Measurements from ENCODE around the gene AARS2. TPM values are rescaled to one million over a fixed set of nuclear protein-coding genes. Genes with fewer than 3 reads are reported as not detected.

AARS2 gene
- total and polyA plus RNA-seq, 10 of the 15 experiments (the other 5 are each of a cell fraction or from before 2014, with no cell fraction given): 0.71 to 18.3 (median 12.7) TPM

GRCh38 chr6:44305200-44305725 is 7.9 kb downstream of the AARS2 start:
- DNase-seq (ENCODE audit: low read depth, low spot score): no peak
- no peak overlapping the region for H3K4me3 ChIP-seq
- peaks cover 12 to 34% of the 10 kb centered on the region in 2 experiments for H3K36me3 ChIP-seq (ENCODE audit: control insufficient read depth in 2 of 2, insufficient read depth in 2 of 2, low read length in 1 of 2)
- no peak for ATAC-seq
- ChIA-PET CTCF (interaction anchor here (0.7 to 7.4 kb wide), 21 partner anchors 8 to 212 kb away, joined by 3 to 87 read pairs (median 4); partner anchors contain the start of genes AARS2, CDC5L, NFKBIE and TMEM151B), SMC1A (ENCODE audit: uncharacterized antibody, unreplicated experiment) (interaction anchor here (0.8 to 3.0 kb wide), 4 partner anchors 31 to 86 kb away, joined by 3 to 22 read pairs (median 4); no protein-coding TSS in a partner anchor), POLR2A (interaction anchor here (0.8 to 1.2 kb wide), 3 partner anchors 9 to 41 kb away, joined by 3 read pairs; no protein-coding TSS in a partner anchor), RAD21 (ENCODE audit: unreplicated experiment) (interaction anchor here (1.0 to 2.8 kb wide), 4 partner anchors 35 to 209 kb away, joined by 3 to 22 read pairs (median 4); partner anchors contain the start of gene TMEM151B)
- TF ChIP-seq CEBPZ (IDR thresholded peaks at IDR 0.05; ENCODE audit: low read depth, low read length) (no peak), ZNF274 (IDR thresholded peaks at IDR 0.05; ENCODE audit: insufficient read depth, insufficient read length) (no peak), PAX8 (IDR thresholded peaks at IDR 0.05) (no peak), RB1 (IDR thresholded peaks at IDR 0.05; ENCODE audit: borderline replicate concordance) (no peak), FOS (IDR thresholded peaks at IDR 0.05; ENCODE audit: borderline replicate concordance, extremely low read depth, insufficient read length) (no peak), ZZZ3 (IDR thresholded peaks at IDR 0.05; ENCODE audit: control insufficient read depth, insufficient read length, low read depth) (no peak), KLF5 (IDR thresholded peaks at IDR 0.05; ENCODE audit: partially characterized antibody) (no peak), NR2C1 (IDR thresholded peaks at IDR 0.05) (no peak), E4F1 (IDR thresholded peaks at IDR 0.05; ENCODE audit: borderline replicate concordance, partially characterized antibody) (no peak), NR2F1 (conservative IDR thresholded peaks at IDR 0.05) (no peak), SMAD5 (IDR thresholded peaks at IDR 0.05; ENCODE audit: low read depth) (no peak)
- TF ChIP-seq, protein P1, sequence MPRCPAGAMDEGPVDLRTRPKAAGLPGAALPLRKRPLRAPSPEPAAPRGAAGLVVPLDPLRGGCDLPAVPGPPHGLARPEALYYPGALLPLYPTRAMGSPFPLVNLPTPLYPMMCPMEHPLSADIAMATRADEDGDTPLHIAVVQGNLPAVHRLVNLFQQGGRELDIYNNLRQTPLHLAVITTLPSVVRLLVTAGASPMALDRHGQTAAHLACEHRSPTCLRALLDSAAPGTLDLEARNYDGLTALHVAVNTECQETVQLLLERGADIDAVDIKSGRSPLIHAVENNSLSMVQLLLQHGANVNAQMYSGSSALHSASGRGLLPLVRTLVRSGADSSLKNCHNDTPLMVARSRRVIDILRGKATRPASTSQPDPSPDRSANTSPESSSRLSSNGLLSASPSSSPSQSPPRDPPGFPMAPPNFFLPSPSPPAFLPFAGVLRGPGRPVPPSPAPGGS (IDR thresholded peaks at IDR 0.05; ENCODE audit: borderline replicate concordance, insufficient read depth, low read depth, low read length, poor library complexity, severe bottlenecking): no peak
- H3K27ac ChIP-seq (ENCODE audit: control insufficient read depth, insufficient read depth): no peak overlapping the region
- no peaks in the 10 kb centered on the region for H3K27me3 ChIP-seq (replicated peaks in 1 of 2; ENCODE audit: control insufficient read depth in 2 of 2, insufficient read depth in 2 of 2, low read length in 1 of 2)
- no peak overlapping the region for H3K9ac ChIP-seq (ENCODE audit: control insufficient read depth, insufficient read depth, low read length)
- intact Hi-C loops (cut with micrococcal nuclease; ENCODE audit: unreplicated experiment) (loop anchor here (2.0 kb wide), 1 partner anchor 36 kb away; no protein-coding TSS in a partner anchor), in situ Hi-C loops (cut with MboI) (no loop called here)
- no peaks in the 10 kb centered on the region for H3K79me2 ChIP-seq (ENCODE audit: control insufficient read depth, insufficient read depth, low read length)
- WGBS (ENCODE audit: insufficient coverage, insufficient replicate concordance, low lambda C conversion rate, missing lambda C conversion rate): 92% methylated on average over 5 of the region's 5 CpGs
- H2AFZ ChIP-seq (ENCODE audit: control insufficient read depth, low read depth, low read length): no peak overlapping the region
- no peaks in the 10 kb centered on the region for H3K4me1 ChIP-seq (ENCODE audit: control insufficient read depth, insufficient read depth, low read length)
- H3K4me2 ChIP-seq (ENCODE audit: control insufficient read depth, insufficient read depth): no peak overlapping the region
- H4K20me1 ChIP-seq (ENCODE audit: control insufficient read depth, insufficient read depth): no peaks in the 10 kb centered on the region
- BruUV-seq (replicated peaks): no TSS peak
- no peaks in the 10 kb centered on the region for H3K9me3 ChIP-seq (replicated peaks; ENCODE audit: control insufficient read depth, insufficient read depth, low read length)
- no peak for FAIRE-seq
